LNCaP clone FGC (cell line): Measurements from ENCODE around the gene ACTA2.

Experiments
- DNase-seq: peaks from one replicate; pipeline ENCODE4 v3.0.0-alpha.2; 2011; ENCODE audit warnings: low read depth
- H3K4me3 ChIP-seq: 2 replicates; pipeline ENCODE4 v1.5.1; 2011; ENCODE audit warnings: mild to moderate bottlenecking, low read depth, low read length, control low read depth
- CTCF ChIP-seq: IDR thresholded peaks from 2 replicates; pipeline ENCODE4 v1.5.1; 2012; ENCODE audit warnings: mild to moderate bottlenecking; ENCODE audit not compliant: control insufficient read depth, insufficient read depth; ENCODE audit errors: extremely low read depth

ACTA2 gene

GRCh38 chr10:88946200-88946599 is 6.4 kb downstream of the ACTA2 start:
- TF ChIP-seq CTCF: no peak
- DNase-seq: no peak

GRCh38 chr10:88944813-88945212 is 7.8 kb downstream of the ACTA2 start:
- no peak overlapping the region for H3K4me3 ChIP-seq
- no peak for DNase-seq
- no peak for TF ChIP-seq CTCF

More at GRCh38 chr10:88946200-88946599, 6.4 kb downstream of the ACTA2 start:
- no peak overlapping the region for H3K4me3 ChIP-seq

- no peak overlapping the region for H3K4me3 ChIP-seq
- DNase-seq: no peak
- TF ChIP-seq CTCF: no peak
These were observed 8.8 kb downstream of the ACTA2 start for GRCh38 chr10:88943778-88944177.

GRCh38 chr10:88941026-88941425 is 11.5 kb downstream of the ACTA2 start:
- no peak for DNase-seq
- no peak overlapping the region for H3K4me3 ChIP-seq
- no peak for TF ChIP-seq CTCF

GRCh38 chr10:88938938-88939337 is 13.6 kb downstream of the ACTA2 start:
- no peak for TF ChIP-seq CTCF
- H3K4me3 ChIP-seq: no peak overlapping the region
- DNase-seq: no peak

GRCh38 chr10:88938039-88938438 is 14.5 kb downstream of the ACTA2 start:
- no peak for DNase-seq
- no peak for TF ChIP-seq CTCF
- H3K4me3 ChIP-seq: no peak overlapping the region

GRCh38 chr10:88936656-88937055 is 15.9 kb downstream of the ACTA2 start:
- DNase-seq: no peak
- no peak overlapping the region for H3K4me3 ChIP-seq
- TF ChIP-seq CTCF: no peak
